Measurements from ENCODE around the gene VWA7.
"Not testable (repeated sequence)": the region's sequence is repeated elsewhere in the genome, so short reads cannot be mapped to it uniquely, and the experiment has no call there.

Gene VWA7

DNA sequence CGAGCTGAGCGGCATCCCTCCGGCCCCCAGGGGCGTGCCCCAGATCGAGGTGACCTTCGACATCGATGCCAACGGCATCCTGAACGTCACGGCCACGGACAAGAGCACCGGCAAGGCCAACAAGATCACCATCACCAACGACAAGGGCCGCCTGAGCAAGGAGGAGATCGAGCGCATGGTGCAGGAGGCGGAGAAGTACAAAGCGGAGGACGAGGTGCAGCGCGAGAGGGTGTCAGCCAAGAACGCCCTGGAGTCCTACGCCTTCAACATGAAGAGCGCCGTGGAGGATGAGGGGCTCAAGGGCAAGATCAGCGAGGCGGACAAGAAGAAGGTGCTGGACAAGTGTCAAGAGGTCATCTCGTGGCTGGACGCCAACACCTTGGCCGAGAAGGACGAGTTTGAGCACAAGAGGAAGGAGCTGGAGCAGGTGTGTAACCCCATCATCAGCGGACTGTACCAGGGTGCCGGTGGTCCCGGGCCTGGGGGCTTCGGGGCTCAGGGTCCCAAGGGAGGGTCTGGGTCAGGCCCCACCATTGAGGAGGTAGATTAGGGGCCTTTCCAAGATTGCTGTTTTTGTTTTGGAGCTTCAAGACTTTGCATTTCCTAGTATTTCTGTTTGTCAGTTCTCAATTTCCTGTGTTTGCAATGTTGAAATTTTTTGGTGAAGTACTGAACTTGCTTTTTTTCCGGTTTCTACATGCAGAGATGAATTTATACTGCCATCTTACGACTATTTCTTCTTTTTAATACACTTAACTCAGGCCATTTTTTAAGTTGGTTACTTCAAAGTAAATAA is 40.2 kb upstream of the VWA7 start:
- not testable (repeated sequence) for H3K9me3 ChIP-seq (ENCODE audit: control insufficient read depth in 2 of 2, low read length in 2 of 2); H3K27me3 ChIP-seq (ENCODE audit: control insufficient read depth in 2 of 2, insufficient read depth in 2 of 2, low read length in 2 of 2); H3K36me3 ChIP-seq (ENCODE audit: control insufficient read depth in 2 of 2, insufficient read depth in 2 of 2, low read length in 2 of 2)
- peaks cover 28 to 42% of the 10 kb centered on the region in 2 donors for H3K4me1 ChIP-seq (ENCODE audit: control insufficient read depth in 2 of 2, insufficient read depth in 2 of 2, low read length in 2 of 2)
- peak overlapping the region; percentile 38 to 69 for H3K9ac ChIP-seq (ENCODE audit: low read depth in 1 of 2, low read length in 2 of 2)
- H3K4me3 ChIP-seq (ENCODE audit: low read length in 2 of 2): peak overlapping the region; percentile 57 to 76
- H3K27ac ChIP-seq (ENCODE audit: low read depth in 2 of 2, low read length in 2 of 2): peak overlapping the region; percentile 39 to 67

DNA sequence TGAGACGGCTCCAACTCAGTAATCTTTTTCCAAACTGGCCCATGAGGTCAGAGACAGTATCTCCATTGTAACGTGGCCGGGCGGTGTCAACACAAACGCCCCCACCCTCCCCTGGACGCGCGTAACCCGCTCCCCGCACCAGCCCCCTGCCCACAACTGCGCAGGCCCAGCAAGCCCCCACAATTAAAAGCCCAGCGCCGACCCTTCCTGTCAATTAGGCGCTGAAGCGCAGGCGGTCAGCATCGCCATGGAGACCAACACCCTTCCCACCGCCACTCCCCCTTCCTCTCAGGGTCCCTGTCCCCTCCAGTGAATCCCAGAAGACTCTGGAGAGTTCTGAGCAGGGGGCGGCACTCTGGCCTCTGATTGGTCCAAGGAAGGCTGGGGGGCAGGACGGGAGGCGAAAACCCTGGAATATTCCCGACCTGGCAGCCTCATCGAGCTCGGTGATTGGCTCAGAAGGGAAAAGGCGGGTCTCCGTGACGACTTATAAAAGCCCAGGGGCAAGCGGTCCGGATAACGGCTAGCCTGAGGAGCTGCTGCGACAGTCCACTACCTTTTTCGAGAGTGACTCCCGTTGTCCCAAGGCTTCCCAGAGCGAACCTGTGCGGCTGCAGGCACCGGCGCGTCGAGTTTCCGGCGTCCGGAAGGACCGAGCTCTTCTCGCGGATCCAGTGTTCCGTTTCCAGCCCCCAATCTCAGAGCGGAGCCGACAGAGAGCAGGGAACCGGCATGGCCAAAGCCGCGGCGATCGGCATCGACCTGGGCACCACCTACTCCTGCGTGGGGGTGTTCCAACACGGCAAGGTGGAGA is 38.1 kb upstream of the VWA7 start, which contains the start of the genes HSPA1A and HSPA1L:
TSS of gene HSPA1A (plus strand) at position 519 of the 814 bp plus-strand sequence. CDS start at position 733, 214 bp downstream.
TSS of gene HSPA1L (minus strand) at position 259 of the 814 bp plus-strand sequence. CDS start 3,311 bp downstream, outside the sequence.
- H3K27ac ChIP-seq (ENCODE audit: low read depth in 2 of 2, low read length in 2 of 2): peak within 1 kb of the TSS; percentile 97 to 99
- no peaks in the 10 kb centered on the region for H3K9me3 ChIP-seq (ENCODE audit: control insufficient read depth in 2 of 2, low read length in 2 of 2)
- peaks cover 0 to 2% of the 10 kb centered on the region in 2 donors for H3K36me3 ChIP-seq (ENCODE audit: control insufficient read depth in 2 of 2, insufficient read depth in 2 of 2, low read length in 2 of 2)
- H3K9ac ChIP-seq (ENCODE audit: low read depth in 1 of 2, low read length in 2 of 2): peak within 1 kb of the TSS; percentile 80 to 83
- peaks cover 19 to 29% of the 10 kb centered on the region in 2 donors for H3K4me1 ChIP-seq (ENCODE audit: control insufficient read depth in 2 of 2, insufficient read depth in 2 of 2, low read length in 2 of 2)
- H3K27me3 ChIP-seq (ENCODE audit: control insufficient read depth in 2 of 2, insufficient read depth in 2 of 2, low read length in 2 of 2): no peaks in the 10 kb centered on the region
- peak within 1 kb of the TSS; percentile 76 to 84 for H3K4me3 ChIP-seq (ENCODE audit: low read length in 2 of 2)

DNA sequence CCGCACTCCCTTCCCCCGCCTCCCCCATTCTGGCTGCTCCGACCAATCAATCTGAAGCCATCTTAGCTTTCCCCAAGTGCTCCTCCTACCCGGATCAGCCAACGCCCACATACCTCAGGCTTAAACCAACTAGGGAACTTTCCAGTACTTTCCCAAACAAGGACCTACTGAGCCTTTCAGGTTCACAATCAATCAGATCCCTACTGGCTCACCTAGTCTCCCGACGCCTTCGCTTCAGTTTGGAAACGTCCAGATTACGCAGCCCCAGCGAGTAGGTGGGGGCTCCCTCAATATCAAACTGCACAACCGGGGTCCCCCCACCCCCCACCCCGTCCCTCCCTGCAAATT is 37.5 kb upstream of the VWA7 start:
- Histone ChIP-seq H3K36me3 (ENCODE audit: control insufficient read depth in 2 of 2, insufficient read depth in 2 of 2, low read length in 2 of 2) (peaks cover 0 to 2% of the 10 kb centered on the region in 2 donors), H3K9ac (ENCODE audit: low read depth in 1 of 2, low read length in 2 of 2) (peak overlapping the region; percentile 80 to 83), H3K9me3 (ENCODE audit: control insufficient read depth in 2 of 2, low read length in 2 of 2) (no peaks in the 10 kb centered on the region), H3K27me3 (ENCODE audit: control insufficient read depth in 2 of 2, insufficient read depth in 2 of 2, low read length in 2 of 2) (no peaks in the 10 kb centered on the region), H3K27ac (ENCODE audit: low read depth in 2 of 2, low read length in 2 of 2) (peak overlapping the region; percentile 97 to 99), H3K4me3 (ENCODE audit: low read length in 2 of 2) (peak overlapping the region; percentile 76 to 84), H3K4me1 (ENCODE audit: control insufficient read depth in 2 of 2, insufficient read depth in 2 of 2, low read length in 2 of 2) (peaks cover 13 to 23% of the 10 kb centered on the region in 2 donors)

DNA sequence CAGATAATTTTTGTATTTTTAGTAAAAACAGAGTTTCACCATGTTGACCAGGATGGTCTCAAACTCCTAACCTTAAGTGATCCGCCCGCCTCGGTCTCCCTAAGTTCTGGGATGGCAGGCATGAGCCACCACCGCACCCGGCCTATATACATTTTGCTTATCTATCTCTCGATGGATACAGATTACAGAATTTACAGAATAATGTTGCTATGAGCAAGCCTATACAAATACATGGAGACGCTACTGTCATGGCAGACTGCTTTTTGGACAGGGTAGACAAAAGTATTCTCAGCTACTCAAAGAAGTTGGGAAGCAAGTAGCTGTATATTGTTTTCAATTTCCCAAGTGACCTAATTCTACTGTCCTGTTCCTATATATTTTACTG is 36.3 kb upstream of the VWA7 start:
- H3K36me3 ChIP-seq (ENCODE audit: control insufficient read depth in 2 of 2, insufficient read depth in 2 of 2, low read length in 2 of 2): peaks cover 0 to 2% of the 10 kb centered on the region in 2 donors
- no peaks in the 10 kb centered on the region for H3K9me3 ChIP-seq (ENCODE audit: control insufficient read depth in 2 of 2, low read length in 2 of 2)
- peak overlapping the region; percentile 94 to 97 for H3K27ac ChIP-seq (ENCODE audit: low read depth in 2 of 2, low read length in 2 of 2)
- H3K9ac ChIP-seq (ENCODE audit: low read depth in 1 of 2, low read length in 2 of 2): peak overlapping the region; percentile 63 to 78
- H3K4me1 ChIP-seq (ENCODE audit: control insufficient read depth in 2 of 2, insufficient read depth in 2 of 2, low read length in 2 of 2): peaks cover 7 to 16% of the 10 kb centered on the region in 2 donors
- H3K27me3 ChIP-seq (ENCODE audit: control insufficient read depth in 2 of 2, insufficient read depth in 2 of 2, low read length in 2 of 2): no peaks in the 10 kb centered on the region
- peak overlapping the region; percentile 58 to 76 for H3K4me3 ChIP-seq (ENCODE audit: low read length in 2 of 2)

DNA sequence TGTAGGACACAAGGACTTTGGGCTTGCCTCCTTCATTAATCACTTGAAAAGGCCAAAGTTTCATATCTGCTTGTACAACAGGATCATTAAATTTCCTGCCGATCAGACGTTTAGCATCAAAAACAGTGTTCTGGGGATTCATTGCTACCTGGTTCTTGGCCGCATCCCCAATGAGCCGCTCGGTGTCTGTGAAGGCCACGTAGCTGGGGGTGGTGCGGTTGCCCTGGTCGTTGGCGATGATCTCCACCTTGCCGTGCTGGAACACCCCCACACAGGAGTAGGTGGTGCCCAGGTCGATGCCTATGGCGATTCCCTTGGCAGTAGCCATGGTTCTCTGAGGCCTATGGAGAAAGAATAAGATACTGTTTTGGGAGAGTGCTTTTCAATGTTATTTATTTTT is 34.5 kb upstream of the VWA7 start:
- Histone ChIP-seq H3K4me3 (ENCODE audit: low read length in 2 of 2) (no peak overlapping the region), H3K27ac (ENCODE audit: low read depth in 2 of 2, low read length in 2 of 2) (no peak overlapping the region), H3K9ac (ENCODE audit: low read depth in 1 of 2, low read length in 2 of 2) (no peak overlapping the region), H3K27me3 (ENCODE audit: control insufficient read depth in 2 of 2, insufficient read depth in 2 of 2, low read length in 2 of 2) (no peaks in the 10 kb centered on the region), H3K4me1 (ENCODE audit: control insufficient read depth in 2 of 2, insufficient read depth in 2 of 2, low read length in 2 of 2) (peaks cover 4 to 12% of the 10 kb centered on the region in 2 donors), H3K36me3 (ENCODE audit: control insufficient read depth in 2 of 2, insufficient read depth in 2 of 2, low read length in 2 of 2) (peaks cover 0 to 2% of the 10 kb centered on the region in 2 donors), H3K9me3 (ENCODE audit: control insufficient read depth in 2 of 2, low read length in 2 of 2) (no peaks in the 10 kb centered on the region)

DNA sequence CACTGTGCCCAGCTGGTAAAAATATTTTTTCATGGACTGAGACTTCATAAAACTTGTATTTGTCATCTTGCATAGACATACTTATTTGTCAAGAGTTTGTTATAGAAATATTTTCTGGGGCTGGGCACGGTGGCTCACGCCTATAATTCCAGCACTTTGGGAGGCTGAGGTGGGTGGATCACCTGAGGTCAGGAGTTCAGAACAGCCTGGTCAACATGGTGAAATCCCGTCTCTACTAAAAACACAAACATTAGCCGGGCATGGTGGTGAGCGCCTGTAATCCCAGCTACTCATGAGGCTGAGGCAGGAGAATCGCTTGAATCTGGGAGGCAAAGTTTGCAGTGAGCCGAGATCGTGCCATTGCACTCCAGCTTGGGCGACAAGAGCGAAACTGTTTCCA is 31.5 kb upstream of the VWA7 start:
- H3K4me3 ChIP-seq (ENCODE audit: low read length in 2 of 2); H3K9ac ChIP-seq (ENCODE audit: low read depth in 1 of 2, low read length in 2 of 2); H3K36me3 ChIP-seq (ENCODE audit: control insufficient read depth in 2 of 2, insufficient read depth in 2 of 2, low read length in 2 of 2); H3K27ac ChIP-seq (ENCODE audit: low read depth in 2 of 2, low read length in 2 of 2); H3K27me3 ChIP-seq (ENCODE audit: control insufficient read depth in 2 of 2, insufficient read depth in 2 of 2, low read length in 2 of 2); H3K9me3 ChIP-seq (ENCODE audit: control insufficient read depth in 2 of 2, low read length in 2 of 2): not testable (repeated sequence)
- peaks cover 8 to 12% of the 10 kb centered on the region in 2 donors for H3K4me1 ChIP-seq (ENCODE audit: control insufficient read depth in 2 of 2, insufficient read depth in 2 of 2, low read length in 2 of 2)

DNA sequence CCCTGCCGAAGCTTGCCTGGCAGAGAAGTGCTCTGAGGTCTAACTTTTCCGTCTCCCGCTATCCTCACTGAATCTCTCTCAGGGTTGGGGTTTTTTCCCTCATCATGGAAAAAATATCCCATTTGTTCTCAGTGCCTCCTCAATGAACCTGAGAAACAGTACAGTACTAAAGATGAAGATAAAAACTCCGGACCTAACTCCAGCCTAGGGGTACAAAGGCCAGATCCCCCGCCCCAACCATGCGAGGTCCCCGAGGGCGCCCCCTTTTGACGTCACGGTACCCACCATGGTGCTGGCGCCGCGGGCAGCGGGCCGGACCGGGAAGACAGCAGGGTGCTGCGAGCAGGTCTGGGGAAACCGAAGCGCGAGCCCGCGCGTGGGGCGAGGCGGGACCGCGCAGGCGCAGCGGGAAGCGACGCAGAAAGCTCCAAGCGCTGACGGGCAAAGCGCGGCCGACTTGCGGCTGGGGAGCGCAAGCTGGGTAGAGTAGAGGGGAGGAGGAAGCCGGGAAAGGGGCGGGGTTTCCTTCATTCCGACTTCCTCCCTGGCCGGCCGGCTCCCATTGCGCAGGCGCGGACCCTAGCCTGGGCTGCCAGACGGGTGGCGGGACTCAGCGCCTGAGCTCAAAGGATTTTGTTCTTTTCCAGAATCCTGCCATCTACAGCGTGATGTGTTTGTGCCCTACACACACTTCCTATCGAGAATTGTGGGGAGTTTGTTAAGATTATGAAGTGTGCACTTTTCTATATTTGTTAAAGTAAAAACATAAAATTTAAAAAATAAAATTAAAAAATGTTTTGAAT is 29.5 kb upstream of the VWA7 start, which contains the start of gene LSM2:
TSS of gene LSM2 (minus strand) at position 497 of the 803 bp plus-strand sequence. CDS start at position 288, 209 bp downstream.
- Histone ChIP-seq H3K27ac (ENCODE audit: low read depth in 2 of 2, low read length in 2 of 2) (peak within 1 kb of the TSS; percentile 92 to 97), H3K27me3 (ENCODE audit: control insufficient read depth in 2 of 2, insufficient read depth in 2 of 2, low read length in 2 of 2) (no peaks in the 10 kb centered on the region), H3K36me3 (ENCODE audit: control insufficient read depth in 2 of 2, insufficient read depth in 2 of 2, low read length in 2 of 2) (peaks cover 2 to 4% of the 10 kb centered on the region in 2 donors), H3K9ac (ENCODE audit: low read depth in 1 of 2, low read length in 2 of 2) (peak within 1 kb of the TSS; percentile 83 to 88), H3K4me1 (ENCODE audit: control insufficient read depth in 2 of 2, insufficient read depth in 2 of 2, low read length in 2 of 2) (peaks cover 8 to 12% of the 10 kb centered on the region in 2 donors), H3K4me3 (ENCODE audit: low read length in 2 of 2) (peak within 1 kb of the TSS; percentile 82 to 87), H3K9me3 (ENCODE audit: control insufficient read depth in 2 of 2, low read length in 2 of 2) (no peaks in the 10 kb centered on the region)

DNA sequence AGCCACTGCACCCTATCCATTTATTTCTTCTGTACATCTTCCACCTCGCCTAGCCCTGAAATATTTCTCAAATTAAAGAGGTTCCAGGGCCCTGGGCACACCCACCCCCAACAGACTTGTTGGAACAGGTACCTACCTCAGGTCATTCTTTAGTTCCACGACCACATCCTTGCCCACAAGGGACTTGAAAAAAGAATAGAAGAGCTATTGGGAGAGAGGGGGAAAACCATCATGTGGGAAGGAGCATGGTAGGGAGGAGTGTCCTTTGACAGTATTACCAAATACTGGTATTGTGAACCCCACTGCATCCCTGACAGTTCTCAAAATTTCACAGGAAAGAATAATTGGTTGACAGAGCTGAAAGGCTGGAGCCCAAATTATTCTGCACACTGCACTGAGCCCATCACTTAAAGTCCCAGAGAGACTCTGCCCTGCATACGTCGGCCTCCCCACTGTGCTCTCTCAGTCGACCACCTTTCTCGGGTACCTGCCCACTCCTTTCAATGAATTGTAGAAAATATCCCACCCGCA is 28.9 kb upstream of the VWA7 start:
- peaks cover 8 to 12% of the 10 kb centered on the region in 2 donors for H3K4me1 ChIP-seq (ENCODE audit: control insufficient read depth in 2 of 2, insufficient read depth in 2 of 2, low read length in 2 of 2)

DNA sequence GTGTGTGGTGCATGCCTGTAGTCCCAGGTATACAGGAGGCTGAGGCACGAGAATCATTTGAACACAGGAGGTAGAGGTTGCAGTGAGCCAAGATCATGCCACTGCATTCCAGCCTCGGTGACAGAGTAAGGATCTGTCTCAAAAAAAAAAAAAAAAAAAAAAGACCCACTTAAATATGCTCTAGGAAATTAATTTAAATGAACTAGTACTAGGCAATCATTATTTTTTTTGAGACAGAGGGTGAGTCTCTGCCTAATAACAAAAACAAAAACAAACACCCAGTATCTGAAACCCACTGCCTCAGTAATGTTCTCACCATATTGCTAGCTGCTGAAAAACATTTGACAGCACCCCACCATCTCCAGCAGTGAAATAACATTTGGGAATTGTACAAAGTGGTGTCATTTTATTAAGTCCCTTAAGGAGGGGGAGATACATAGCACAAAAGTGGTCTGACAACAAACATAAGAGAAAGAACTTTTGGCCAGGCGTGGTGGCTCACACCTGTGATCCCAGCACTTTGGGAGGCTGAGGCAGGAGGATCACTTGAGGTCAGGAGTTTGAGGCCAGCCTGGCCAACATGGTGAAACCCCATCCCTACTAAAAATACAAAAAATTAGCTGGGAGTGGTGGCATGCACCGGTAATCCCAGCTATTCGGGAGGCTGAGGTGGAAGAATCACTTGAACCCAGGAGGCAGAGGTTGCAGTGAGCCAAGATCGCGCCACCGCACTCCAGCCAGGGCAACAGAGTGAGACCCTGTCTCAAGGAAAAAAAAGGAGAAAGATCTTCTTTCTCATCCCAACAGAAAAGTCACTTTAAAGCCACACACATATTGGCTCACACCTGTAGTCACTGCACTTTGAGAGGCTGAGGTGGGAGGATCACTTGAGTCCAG is 24.2 kb upstream of the VWA7 start:
- not testable (repeated sequence) for H3K9ac ChIP-seq (ENCODE audit: low read depth in 1 of 2, low read length in 2 of 2); H3K27me3 ChIP-seq (ENCODE audit: control insufficient read depth in 2 of 2, insufficient read depth in 2 of 2, low read length in 2 of 2); H3K4me3 ChIP-seq (ENCODE audit: low read length in 2 of 2); H3K9me3 ChIP-seq (ENCODE audit: control insufficient read depth in 2 of 2, low read length in 2 of 2); H3K4me1 ChIP-seq (ENCODE audit: control insufficient read depth in 2 of 2, insufficient read depth in 2 of 2, low read length in 2 of 2); H3K27ac ChIP-seq (ENCODE audit: low read depth in 2 of 2, low read length in 2 of 2); H3K36me3 ChIP-seq (ENCODE audit: control insufficient read depth in 2 of 2, insufficient read depth in 2 of 2, low read length in 2 of 2)

More for the DNA sequence above, 28.9 kb upstream of the VWA7 start:
- Histone ChIP-seq H3K4me3 (ENCODE audit: low read length in 2 of 2) (peak overlapping the region; percentile 82 to 87), H3K27ac (ENCODE audit: low read depth in 2 of 2, low read length in 2 of 2) (peak overlapping the region; percentile 92 to 97), H3K9ac (ENCODE audit: low read depth in 1 of 2, low read length in 2 of 2) (peak overlapping the region; percentile 83 to 88), H3K36me3 (ENCODE audit: control insufficient read depth in 2 of 2, insufficient read depth in 2 of 2, low read length in 2 of 2) (peaks cover 0 to 4% of the 10 kb centered on the region in 2 donors), H3K9me3 (ENCODE audit: control insufficient read depth in 2 of 2, low read length in 2 of 2) (no peaks in the 10 kb centered on the region), H3K27me3 (ENCODE audit: control insufficient read depth in 2 of 2, insufficient read depth in 2 of 2, low read length in 2 of 2) (no peaks in the 10 kb centered on the region)
